Calu3 (cell line): ENCODE data around the gene TCTN3. TPM values are rescaled to one million over a fixed set of nuclear protein-coding genes. Genes with fewer than 3 reads are reported as not detected.

Source experiments
- BruUV-seq: library from RNA; stranded (reverse); fragments of 400-500 nt; replicated peaks from 2 replicates; lab custom pipeline; 2021; lab: Mats Ljungman, UMichigan
- CTCF ChIA-PET: fragments of 300-600 bp; sonication (Branson Sonifier 250); formaldehyde crosslinking; loops from one replicate; lab custom pipeline; 2022; ENCODE audit warnings: antibody characterized with exemption; lab: Charles Lee
- DNase-seq: peaks from one replicate; pipeline ENCODE4 v3.0.0; 2022
- H3K27ac Mint-ChIP-seq: one replicate; pipeline ENCODE4 v1.8.0; 2022; ENCODE audit warnings: mixed read lengths; ENCODE audit not compliant: unreplicated experiment
- H3K27me3 Mint-ChIP-seq: one replicate; pipeline ENCODE4 v1.8.0; 2022; ENCODE audit warnings: mixed read lengths; ENCODE audit not compliant: unreplicated experiment
- H3K36me3 Mint-ChIP-seq: one replicate; pipeline ENCODE4 v1.8.0; 2022; ENCODE audit warnings: mild to moderate bottlenecking, moderate library complexity, mixed read lengths; ENCODE audit not compliant: insufficient read depth, unreplicated experiment
- H3K4me1 Mint-ChIP-seq: one replicate; pipeline ENCODE4 v1.8.0; 2022; ENCODE audit warnings: mild to moderate bottlenecking, low read depth, mixed read lengths; ENCODE audit not compliant: unreplicated experiment
- H3K4me3 Mint-ChIP-seq: one replicate; pipeline ENCODE4 v1.8.0; 2022; ENCODE audit warnings: mild to moderate bottlenecking, low read depth, moderate library complexity, mixed read lengths; ENCODE audit not compliant: unreplicated experiment
- H3K9me3 Mint-ChIP-seq: one replicate; pipeline ENCODE4 v1.8.0; 2022; ENCODE audit warnings: low read depth, mixed read lengths; ENCODE audit not compliant: unreplicated experiment
- intact Hi-C: fragments of 100-400 bp; cut with micrococcal nuclease; formaldehyde crosslinking; loops from one replicate; pipeline ENCODE4 v1.10.0; 2022; ENCODE audit not compliant: unreplicated experiment
- total RNA-seq: library from RNA; stranded (reverse); gene quantifications from 2 replicates; pipeline ENCODE4 v1.2.3, GENCODE V29; 2022
- TF ChIP-seq, protein P1 (sequence below): fragments of 200-600 bp; IDR thresholded peaks from one replicate; pipeline ENCODE4 v1.8.0; 2022; ENCODE audit warnings: antibody characterized with exemption; ENCODE audit not compliant: unreplicated experiment

TCTN3 gene
- total RNA-seq, 1 experiment from 2014 or later, result 23.5 TPM

DNA sequence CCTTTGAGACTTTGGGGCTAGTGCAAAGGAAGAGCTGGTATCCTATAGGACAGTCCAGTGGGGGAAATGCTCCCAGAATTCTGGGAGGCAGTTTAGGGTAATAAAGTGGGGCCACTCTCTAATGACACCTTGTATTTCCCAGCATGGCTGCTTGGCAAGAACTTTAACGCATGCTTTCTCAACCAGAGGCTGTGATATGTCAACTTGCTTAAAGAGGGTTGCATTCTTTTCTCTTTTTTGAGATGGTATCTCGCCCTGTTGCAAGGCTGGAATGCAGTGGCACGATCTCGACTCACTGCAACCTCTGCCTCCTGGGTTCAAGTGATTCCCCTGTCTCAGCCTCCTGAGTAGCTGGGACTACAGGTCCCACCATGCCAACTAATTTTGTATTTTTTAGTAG is 75.6 kb downstream of the TCTN3 start:
- CTCF ChIA-PET, result no interaction called here
- TF ChIP-seq, protein P1, sequence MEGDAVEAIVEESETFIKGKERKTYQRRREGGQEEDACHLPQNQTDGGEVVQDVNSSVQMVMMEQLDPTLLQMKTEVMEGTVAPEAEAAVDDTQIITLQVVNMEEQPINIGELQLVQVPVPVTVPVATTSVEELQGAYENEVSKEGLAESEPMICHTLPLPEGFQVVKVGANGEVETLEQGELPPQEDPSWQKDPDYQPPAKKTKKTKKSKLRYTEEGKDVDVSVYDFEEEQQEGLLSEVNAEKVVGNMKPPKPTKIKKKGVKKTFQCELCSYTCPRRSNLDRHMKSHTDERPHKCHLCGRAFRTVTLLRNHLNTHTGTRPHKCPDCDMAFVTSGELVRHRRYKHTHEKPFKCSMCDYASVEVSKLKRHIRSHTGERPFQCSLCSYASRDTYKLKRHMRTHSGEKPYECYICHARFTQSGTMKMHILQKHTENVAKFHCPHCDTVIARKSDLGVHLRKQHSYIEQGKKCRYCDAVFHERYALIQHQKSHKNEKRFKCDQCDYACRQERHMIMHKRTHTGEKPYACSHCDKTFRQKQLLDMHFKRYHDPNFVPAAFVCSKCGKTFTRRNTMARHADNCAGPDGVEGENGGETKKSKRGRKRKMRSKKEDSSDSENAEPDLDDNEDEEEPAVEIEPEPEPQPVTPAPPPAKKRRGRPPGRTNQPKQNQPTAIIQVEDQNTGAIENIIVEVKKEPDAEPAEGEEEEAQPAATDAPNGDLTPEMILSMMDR, result no peak
- H3K36me3 Mint-ChIP-seq, result peaks cover 25% of the 10 kb centered on the region
- intact Hi-C loops, result no loop called here
- no peaks in the 10 kb centered on the region for H3K27me3 Mint-ChIP-seq
- H3K27ac Mint-ChIP-seq, result no peak overlapping the region
- no peaks in the 10 kb centered on the region for H3K4me1 Mint-ChIP-seq
- no TSS peak for BruUV-seq
- H3K4me3 Mint-ChIP-seq, result no peak overlapping the region
- no peaks in the 10 kb centered on the region for H3K9me3 Mint-ChIP-seq
- DNase-seq, result no peak

DNA sequence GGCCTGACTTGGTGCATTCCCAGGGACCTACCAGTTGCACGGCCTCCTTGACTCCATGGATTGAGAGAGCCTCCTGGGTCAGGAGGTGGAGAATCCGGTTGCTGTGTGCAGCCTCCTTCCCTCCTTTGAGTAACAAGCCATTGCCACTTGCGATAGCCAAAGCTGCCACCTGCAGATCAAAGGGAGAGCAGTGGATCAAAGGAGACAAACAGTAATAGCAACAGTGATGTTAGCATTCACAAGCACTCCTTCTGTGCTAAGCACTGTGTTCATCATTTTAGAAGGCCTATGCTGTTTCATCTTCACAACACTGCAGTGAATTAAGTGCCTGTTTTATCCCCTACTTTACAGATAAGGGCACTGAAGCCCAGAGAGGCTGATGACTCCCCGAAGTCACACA is 77.3 kb downstream of the TCTN3 start:
- CTCF ChIA-PET, result no interaction called here
- H3K4me1 Mint-ChIP-seq, result no peaks in the 10 kb centered on the region
- TF ChIP-seq, protein P1, result no peak

More for the DNA sequence above, 77.3 kb downstream of the TCTN3 start:
- no peaks in the 10 kb centered on the region for H3K9me3 Mint-ChIP-seq
- no peak for DNase-seq
- no peaks in the 10 kb centered on the region for H3K27me3 Mint-ChIP-seq
- intact Hi-C loops, result no loop called here
- no peak overlapping the region for H3K27ac Mint-ChIP-seq
- no TSS peak for BruUV-seq
- H3K36me3 Mint-ChIP-seq, result peaks cover 34% of the 10 kb centered on the region
- no peak overlapping the region for H3K4me3 Mint-ChIP-seq

Other genes starting within 250 kb of the TCTN3 start
- 2.8 and 4.0 TPM in 2 replicates for gene SORBS1, start 132.6 kb downstream of the TCTN3 start, total RNA-seq
- 50.1 and 55.8 TPM in 2 replicates for gene ALDH18A1, start 37.2 kb downstream of the TCTN3 start, total RNA-seq
- 0.92 and 2.2 TPM in 2 replicates for gene ENTPD1, start 62.2 kb upstream of the TCTN3 start, total RNA-seq
- 0.29 TPM in 1 of 2 replicates, not detected in the other for gene CC2D2B, start 214.0 kb upstream of the TCTN3 start, total RNA-seq